ENCODE data around the gene TECTB.

The TECTB gene

DNA sequence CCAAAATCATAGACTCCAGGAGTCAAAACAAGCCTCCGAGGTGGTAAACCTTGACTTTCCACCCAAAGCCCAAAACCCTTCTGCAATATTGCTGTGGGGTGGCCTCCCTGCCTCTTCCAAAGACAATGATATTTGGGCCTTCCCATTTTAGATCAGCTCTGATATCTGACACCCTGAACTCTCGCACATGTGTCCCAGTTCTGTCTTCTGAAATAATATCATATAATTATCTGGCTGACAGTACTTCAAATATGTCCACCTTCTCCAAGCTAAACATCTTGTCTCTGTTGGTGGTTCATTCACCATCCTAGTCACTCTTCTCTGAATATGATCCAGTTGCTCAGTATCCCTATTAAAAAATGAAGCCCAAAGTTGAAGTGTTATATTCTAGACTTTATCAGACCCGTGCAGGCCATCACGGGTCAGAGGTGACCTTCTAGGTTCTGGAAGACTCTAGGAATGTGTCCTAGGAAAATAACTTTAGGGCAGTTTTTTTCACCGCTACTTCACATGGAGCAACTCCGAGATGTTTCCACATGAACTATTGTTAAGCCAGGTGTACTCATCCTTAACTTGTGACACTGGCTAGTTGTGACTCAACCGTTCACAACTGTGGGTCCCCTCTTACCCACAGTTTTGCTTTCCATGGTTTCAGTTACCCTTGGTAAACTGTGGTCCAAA, 6.3 kb downstream of the TECTB start:
- Histone ChIP-seq H3K4me3 (ENCODE audit: extremely low read depth, insufficient read depth, low read length, poor library complexity, severe bottlenecking) (no peak overlapping the region), H3K36me3 (ENCODE audit: control insufficient read depth, insufficient read depth, low read length) (no peaks in the 10 kb centered on the region), H3K27ac (ENCODE audit: low read depth, low read length, severe bottlenecking) (no peak overlapping the region), H3K9me3 (ENCODE audit: control insufficient read depth, low read length) (no peaks in the 10 kb centered on the region), H3K4me1 (ENCODE audit: control insufficient read depth, insufficient read depth, low read length, poor library complexity, severe bottlenecking) (no peaks in the 10 kb centered on the region)
- WGBS, 2 experiments (ENCODE audit: insufficient coverage in 2 of 2): 95 to 96% methylated on average over 6 of the region's 7 CpGs

DNA sequence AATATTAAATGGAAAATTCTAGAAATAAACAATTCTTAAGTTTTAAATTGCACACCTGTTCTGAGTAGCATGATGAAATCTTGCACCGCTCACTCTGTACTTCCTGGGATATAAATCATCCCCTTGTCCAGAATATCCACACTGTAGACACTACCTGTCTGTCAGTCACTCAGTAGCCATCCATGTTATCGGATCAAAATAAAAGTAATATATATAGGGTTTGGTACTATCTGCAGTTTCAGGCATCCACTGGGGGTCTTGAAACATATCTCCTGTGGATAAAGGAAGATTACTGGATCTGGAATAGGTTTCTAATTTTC, 6.8 kb downstream of the TECTB start:
- Histone ChIP-seq H3K4me3 (ENCODE audit: extremely low read depth, insufficient read depth, low read length, poor library complexity, severe bottlenecking) (no peak overlapping the region), H3K27ac (ENCODE audit: low read depth, low read length, severe bottlenecking) (no peak overlapping the region), H3K4me1 (ENCODE audit: control insufficient read depth, insufficient read depth, low read length, poor library complexity, severe bottlenecking) (no peaks in the 10 kb centered on the region), H3K9me3 (ENCODE audit: control insufficient read depth, low read length) (no peaks in the 10 kb centered on the region), H3K36me3 (ENCODE audit: control insufficient read depth, insufficient read depth, low read length) (no peaks in the 10 kb centered on the region)
- 80% methylated on average over 1 of the region's 2 CpGs; no CpG with 5 or more reads in 1 of the 2 experiments for WGBS, 2 experiments (ENCODE audit: insufficient coverage in 2 of 2)

DNA sequence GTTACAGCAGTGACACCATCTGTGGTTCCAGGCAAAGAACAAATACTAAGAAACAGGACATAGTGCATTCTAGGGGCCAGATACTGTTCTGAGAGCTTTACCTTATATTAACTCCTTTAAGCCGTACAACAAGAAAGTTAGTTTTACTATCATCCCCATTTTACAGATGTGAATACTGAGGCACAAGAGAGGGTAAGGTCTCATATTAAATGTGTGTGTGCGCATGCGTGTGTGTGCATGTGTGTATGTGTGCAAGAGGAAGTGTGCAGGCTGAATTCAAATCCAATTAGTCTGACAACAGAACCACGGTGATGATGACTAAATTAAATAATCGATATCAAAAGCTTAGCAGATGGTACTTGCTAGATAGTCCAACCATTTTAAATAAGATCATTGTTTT, 11.0 kb downstream of the TECTB start:
- Histone ChIP-seq H3K4me3 (ENCODE audit: extremely low read depth, insufficient read depth, low read length, poor library complexity, severe bottlenecking) (no peak overlapping the region), H3K4me1 (ENCODE audit: control insufficient read depth, insufficient read depth, low read length, poor library complexity, severe bottlenecking) (peaks cover 8% of the 10 kb centered on the region), H3K9me3 (ENCODE audit: control insufficient read depth, low read length) (no peaks in the 10 kb centered on the region), H3K36me3 (ENCODE audit: control insufficient read depth, insufficient read depth, low read length) (no peaks in the 10 kb centered on the region), H3K27ac (ENCODE audit: low read depth, low read length, severe bottlenecking) (no peak overlapping the region)
- no CpG with 5 or more reads among the region's 5 CpGs for WGBS, 2 experiments (ENCODE audit: insufficient coverage in 2 of 2)

- Histone ChIP-seq H3K4me3 (ENCODE audit: extremely low read depth, insufficient read depth, low read length, poor library complexity, severe bottlenecking) (no peak overlapping the region), H3K27ac (ENCODE audit: low read depth, low read length, severe bottlenecking) (no peak overlapping the region), H3K9me3 (ENCODE audit: control insufficient read depth, low read length) (no peaks in the 10 kb centered on the region), H3K4me1 (ENCODE audit: control insufficient read depth, insufficient read depth, low read length, poor library complexity, severe bottlenecking) (peaks cover 8% of the 10 kb centered on the region), H3K36me3 (ENCODE audit: control insufficient read depth, insufficient read depth, low read length) (no peaks in the 10 kb centered on the region)
- WGBS, 2 experiments (ENCODE audit: insufficient coverage in 2 of 2): 81 to 92% methylated on average over 6 of the region's 8 CpGs
Observed at GRCh38 chr10:112295853-112296830, 12.9 kb downstream of the TECTB start.

DNA sequence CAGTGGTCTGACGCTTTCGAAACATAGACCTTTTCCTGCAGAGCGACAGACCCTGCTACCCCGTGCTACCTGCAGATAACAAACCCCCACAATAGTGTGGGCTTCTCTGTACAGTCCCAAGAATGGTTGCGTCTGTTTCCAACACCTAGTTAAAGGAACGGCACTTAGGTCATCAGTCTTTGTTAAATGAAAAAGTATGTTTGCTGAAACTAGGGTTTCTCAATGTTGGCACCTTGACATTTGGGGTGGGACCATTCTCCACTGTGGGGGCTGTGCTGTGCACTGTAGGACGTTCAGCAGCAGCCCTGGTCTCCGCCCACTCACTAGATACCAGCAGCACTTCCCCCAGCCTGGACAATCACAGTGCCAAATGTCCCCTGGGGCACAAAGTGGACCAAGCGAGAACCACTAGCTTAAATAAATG, 13.7 kb downstream of the TECTB start:
- Histone ChIP-seq H3K36me3 (ENCODE audit: control insufficient read depth, insufficient read depth, low read length) (no peaks in the 10 kb centered on the region), H3K9me3 (ENCODE audit: control insufficient read depth, low read length) (no peaks in the 10 kb centered on the region), H3K4me3 (ENCODE audit: extremely low read depth, insufficient read depth, low read length, poor library complexity, severe bottlenecking) (no peak overlapping the region), H3K27ac (ENCODE audit: low read depth, low read length, severe bottlenecking) (no peak overlapping the region), H3K4me1 (ENCODE audit: control insufficient read depth, insufficient read depth, low read length, poor library complexity, severe bottlenecking) (peaks cover 8% of the 10 kb centered on the region)
- WGBS, 2 experiments (ENCODE audit: insufficient coverage in 2 of 2): 77 to 93% methylated on average over 4 to 5 of the region's 9 CpGs

GRCh38 chr10:112298581-112298980, 15.4 kb downstream of the TECTB start:
- 84 to 86% methylated on average over 5 of the region's 6 CpGs for WGBS, 2 experiments (ENCODE audit: insufficient coverage in 2 of 2)
- H3K27ac ChIP-seq (ENCODE audit: low read depth, low read length, severe bottlenecking): no peak overlapping the region
- H3K9me3 ChIP-seq (ENCODE audit: control insufficient read depth, low read length): no peaks in the 10 kb centered on the region
- no peaks in the 10 kb centered on the region for H3K36me3 ChIP-seq (ENCODE audit: control insufficient read depth, insufficient read depth, low read length)
- H3K4me1 ChIP-seq (ENCODE audit: control insufficient read depth, insufficient read depth, low read length, poor library complexity, severe bottlenecking): peaks cover 8% of the 10 kb centered on the region
- H3K4me3 ChIP-seq (ENCODE audit: extremely low read depth, insufficient read depth, low read length, poor library complexity, severe bottlenecking): no peak overlapping the region

DNA sequence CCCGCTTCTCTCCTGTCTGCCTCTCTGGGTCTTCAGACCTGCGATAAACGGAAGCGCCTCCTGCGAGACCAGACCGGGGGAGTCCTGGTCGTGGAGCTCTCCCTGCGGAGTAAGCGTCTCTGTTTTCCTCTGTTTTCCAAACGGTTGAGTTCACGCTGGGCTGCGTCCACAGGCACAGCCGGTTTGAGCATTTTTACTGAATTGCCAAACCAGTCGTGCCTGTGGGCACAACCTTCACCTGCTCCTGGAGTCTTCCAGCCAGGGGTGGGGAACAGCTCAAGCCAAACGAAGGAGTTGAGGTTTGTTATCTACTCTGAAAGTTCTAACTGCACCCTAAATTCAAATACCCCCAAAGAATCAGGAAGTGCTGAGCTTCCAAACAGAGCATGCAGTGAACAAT, 16.3 kb downstream of the TECTB start:
- Histone ChIP-seq H3K27ac (ENCODE audit: low read depth, low read length, severe bottlenecking) (no peak overlapping the region), H3K4me1 (ENCODE audit: control insufficient read depth, insufficient read depth, low read length, poor library complexity, severe bottlenecking) (peaks cover 8% of the 10 kb centered on the region), H3K9me3 (ENCODE audit: control insufficient read depth, low read length) (no peaks in the 10 kb centered on the region), H3K4me3 (ENCODE audit: extremely low read depth, insufficient read depth, low read length, poor library complexity, severe bottlenecking) (no peak overlapping the region), H3K36me3 (ENCODE audit: control insufficient read depth, insufficient read depth, low read length) (no peaks in the 10 kb centered on the region)
- 88 to 92% methylated on average over 13 to 14 of the region's 15 CpGs for WGBS, 2 experiments (ENCODE audit: insufficient coverage in 2 of 2)

DNA sequence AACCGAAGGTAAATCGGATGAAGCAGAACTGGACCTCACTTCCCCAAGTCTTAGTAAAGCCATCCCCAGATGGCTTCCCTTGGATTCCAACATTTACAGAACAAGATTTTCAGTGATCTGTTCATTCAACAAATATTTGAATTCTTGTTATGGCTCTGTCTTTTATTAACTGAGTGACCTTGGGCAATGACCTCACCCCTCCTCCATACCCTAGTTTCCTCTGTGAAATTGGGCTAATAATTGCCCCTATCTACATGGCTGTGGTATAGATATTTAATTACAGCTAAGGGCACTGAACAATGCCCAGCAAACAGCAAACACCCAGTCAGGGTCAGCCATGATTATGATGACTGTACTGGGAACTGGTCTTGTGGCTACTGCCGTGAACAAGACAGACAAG, 19.1 kb downstream of the TECTB start:
- 83% methylated on average over 1 of the region's 3 CpGs; no CpG with 5 or more reads in 1 of the 2 experiments for WGBS, 2 experiments (ENCODE audit: insufficient coverage in 2 of 2)
- Histone ChIP-seq H3K4me3 (ENCODE audit: extremely low read depth, insufficient read depth, low read length, poor library complexity, severe bottlenecking) (no peak overlapping the region), H3K27ac (ENCODE audit: low read depth, low read length, severe bottlenecking) (no peak overlapping the region), H3K9me3 (ENCODE audit: control insufficient read depth, low read length) (no peaks in the 10 kb centered on the region), H3K4me1 (ENCODE audit: control insufficient read depth, insufficient read depth, low read length, poor library complexity, severe bottlenecking) (no peaks in the 10 kb centered on the region), H3K36me3 (ENCODE audit: control insufficient read depth, insufficient read depth, low read length) (no peaks in the 10 kb centered on the region)

- no peaks in the 10 kb centered on the region for H3K36me3 ChIP-seq (ENCODE audit: control insufficient read depth, insufficient read depth, low read length)
- H3K9me3 ChIP-seq (ENCODE audit: control insufficient read depth, low read length): no peaks in the 10 kb centered on the region
- WGBS, 2 experiments (ENCODE audit: insufficient coverage in 2 of 2): 100% methylated on average over 1 of the region's 2 CpGs
- H3K4me1 ChIP-seq (ENCODE audit: control insufficient read depth, insufficient read depth, low read length, poor library complexity, severe bottlenecking): no peaks in the 10 kb centered on the region
- no peak overlapping the region for H3K27ac ChIP-seq (ENCODE audit: low read depth, low read length, severe bottlenecking)
- no peak overlapping the region for H3K4me3 ChIP-seq (ENCODE audit: extremely low read depth, insufficient read depth, low read length, poor library complexity, severe bottlenecking)
Observed at GRCh38 chr10:112303528-112303927, 20.3 kb downstream of the TECTB start.

DNA sequence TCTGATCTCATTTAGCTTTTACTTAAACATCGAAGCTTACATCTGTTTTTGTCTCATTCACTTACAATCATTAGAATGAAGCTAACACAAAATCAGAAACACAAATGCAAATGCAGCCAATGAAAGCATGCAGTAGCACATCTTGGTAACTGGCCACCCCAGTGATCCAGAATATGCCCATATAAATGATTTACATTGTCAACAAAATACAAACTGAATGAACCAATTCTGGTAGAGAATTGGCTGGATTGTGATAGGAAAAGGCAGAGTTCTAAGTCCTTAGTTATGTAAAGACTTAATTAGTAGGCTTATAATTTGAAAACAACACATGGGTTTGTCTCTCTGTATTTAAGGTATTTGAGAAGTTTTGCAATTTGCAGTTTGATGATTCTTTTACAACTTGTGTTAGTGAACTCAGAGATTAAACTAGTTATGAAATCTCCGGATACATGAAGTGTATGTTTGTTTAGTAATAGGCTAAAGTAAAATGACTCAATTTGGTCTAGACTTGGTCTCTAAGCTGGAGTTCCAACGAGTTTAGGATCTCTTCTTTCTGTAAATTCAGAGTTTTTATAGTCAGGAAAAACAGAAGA, 21.2 kb downstream of the TECTB start:
- Histone ChIP-seq H3K4me1 (ENCODE audit: control insufficient read depth, insufficient read depth, low read length, poor library complexity, severe bottlenecking) (no peaks in the 10 kb centered on the region), H3K4me3 (ENCODE audit: extremely low read depth, insufficient read depth, low read length, poor library complexity, severe bottlenecking) (no peak overlapping the region), H3K27ac (ENCODE audit: low read depth, low read length, severe bottlenecking) (no peak overlapping the region), H3K9me3 (ENCODE audit: control insufficient read depth, low read length) (no peaks in the 10 kb centered on the region), H3K36me3 (ENCODE audit: control insufficient read depth, insufficient read depth, low read length) (no peaks in the 10 kb centered on the region)
- WGBS, 2 experiments (ENCODE audit: insufficient coverage in 2 of 2): 88 to 100% methylated on average over 1 to 2 of the region's 3 CpGs
